Ishikawa (cell line): ENCODE measurements around the gene REPIN1.

Experiments used
- YY1 ChIP-seq: IDR thresholded peaks from 2 replicates; pipeline ENCODE4 v1.6.1; 2012; ENCODE audit warnings: low read depth
- ZBTB7A ChIP-seq: IDR thresholded peaks from 2 replicates; pipeline ENCODE4 v1.6.1; 2012; ENCODE audit warnings: low read depth

DNA sequence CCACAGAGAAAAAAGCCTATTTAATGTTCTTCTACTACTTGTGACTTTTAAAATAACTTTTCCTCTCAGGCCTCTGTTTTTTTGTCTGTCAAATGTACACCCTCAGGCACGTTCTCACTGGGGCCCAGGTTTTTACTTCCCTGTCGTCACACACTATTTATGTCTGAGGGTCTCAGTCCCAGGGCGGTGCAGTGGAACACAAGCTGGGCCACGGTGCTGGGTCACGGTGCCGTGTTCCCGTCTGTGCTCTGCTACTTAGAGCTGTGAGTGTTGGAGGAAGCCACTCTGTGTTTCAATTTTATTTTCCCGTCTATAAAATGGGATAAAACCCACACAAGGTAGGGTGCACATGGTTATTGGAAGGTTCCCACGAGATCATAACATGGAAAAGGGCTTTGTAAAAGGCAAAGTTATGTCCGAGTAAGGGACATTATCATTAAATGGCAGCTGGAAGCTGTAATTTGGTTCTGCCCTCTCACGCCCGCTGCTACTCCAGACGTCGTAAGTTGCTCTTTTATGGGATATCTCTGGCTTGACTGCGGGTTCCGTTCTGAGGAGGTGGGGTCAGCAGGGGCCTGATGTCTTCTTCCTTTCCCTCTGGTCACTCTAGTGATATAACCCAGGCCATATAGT is 35.7 kb downstream of the REPIN1 start:
- no peak for TF ChIP-seq ZBTB7A
- TF ChIP-seq YY1, result no peak
